Esophagus squamous epithelium (tissue), 4 donors: Measurements from ENCODE around the gene MRPS31.

ENCODE experiments used
- POLR2A ChIP-seq, 4 donors: fragments of 450-650 bp; IDR thresholded peaks; one replicate each; pipeline ENCODE4 v1.6.1; 2017; ENCODE audit warnings: antibody characterized with exemption in 4 of 4, mild to moderate bottlenecking in 4 of 4, moderate library complexity in 3 of 4
- TF ChIP-seq, protein P1 (sequence below), 6 experiments: fragments of 450-650 bp in 4 of 6; fragments of 200-600 bp in 2 of 6; sonication (generic) in 2 of 6; IDR thresholded peaks; one replicate each; pipeline ENCODE4 v1.5.1; 2016 to 2019; ENCODE audit warnings: antibody characterized with exemption in 6 of 6, mild to moderate bottlenecking in 4 of 6, moderate library complexity in 4 of 6

- TF ChIP-seq, protein P1, sequence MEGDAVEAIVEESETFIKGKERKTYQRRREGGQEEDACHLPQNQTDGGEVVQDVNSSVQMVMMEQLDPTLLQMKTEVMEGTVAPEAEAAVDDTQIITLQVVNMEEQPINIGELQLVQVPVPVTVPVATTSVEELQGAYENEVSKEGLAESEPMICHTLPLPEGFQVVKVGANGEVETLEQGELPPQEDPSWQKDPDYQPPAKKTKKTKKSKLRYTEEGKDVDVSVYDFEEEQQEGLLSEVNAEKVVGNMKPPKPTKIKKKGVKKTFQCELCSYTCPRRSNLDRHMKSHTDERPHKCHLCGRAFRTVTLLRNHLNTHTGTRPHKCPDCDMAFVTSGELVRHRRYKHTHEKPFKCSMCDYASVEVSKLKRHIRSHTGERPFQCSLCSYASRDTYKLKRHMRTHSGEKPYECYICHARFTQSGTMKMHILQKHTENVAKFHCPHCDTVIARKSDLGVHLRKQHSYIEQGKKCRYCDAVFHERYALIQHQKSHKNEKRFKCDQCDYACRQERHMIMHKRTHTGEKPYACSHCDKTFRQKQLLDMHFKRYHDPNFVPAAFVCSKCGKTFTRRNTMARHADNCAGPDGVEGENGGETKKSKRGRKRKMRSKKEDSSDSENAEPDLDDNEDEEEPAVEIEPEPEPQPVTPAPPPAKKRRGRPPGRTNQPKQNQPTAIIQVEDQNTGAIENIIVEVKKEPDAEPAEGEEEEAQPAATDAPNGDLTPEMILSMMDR (IDR thresholded peaks at IDR 0.05) = no peak
- no peak for TF ChIP-seq POLR2A (IDR thresholded peaks at IDR 0.05)
These were observed 28.5 kb upstream of the MRPS31 start for GRCh38 chr13:40799508-40799907.
